Measurements from ENCODE around the gene ANAPC7.

GRCh38 chr12:110373425-110373824 is 30.1 kb downstream of the ANAPC7 start:
- no peak for TF ChIP-seq POLR2A (IDR thresholded peaks at IDR 0.05; ENCODE audit: low read length)
- TF ChIP-seq GATA1 (IDR thresholded peaks at IDR 0.05; ENCODE audit: low read depth, low read length): no peak

Measured in erythroblast (primary cell).